ENCODE data around the gene RGS11.
"Not testable (repeated sequence)": the region's sequence is repeated elsewhere in the genome, so short reads cannot be mapped to it uniquely, and the experiment has no call there.

Gene RGS11

GRCh38 chr16:279531-279930, 3.8 kb upstream of the RGS11 start:
- no peak for DNase-seq

GRCh38 chr16:278863-279366, 3.2 kb upstream of the RGS11 start:
- peak; percentile 23 for DNase-seq

GRCh38 chr16:276426-277077, 808 bp upstream of the RGS11 start:
- no peak for DNase-seq

- no peak for DNase-seq
These were observed 603 bp downstream of the RGS11 start for GRCh38 chr16:275041-275641.

- DNase-seq: no peak
These were observed 2.0 kb downstream of the RGS11 start for GRCh38 chr16:273547-274421.

GRCh38 chr16:272633-273546, 2.9 kb downstream of the RGS11 start:
- no peak for DNase-seq

- DNase-seq: no peak
These were observed 5.1 kb downstream of the RGS11 start for GRCh38 chr16:270381-271255.

- DNase-seq: no peak
These were observed 6.5 kb downstream of the RGS11 start for GRCh38 chr16:269061-269796.

GRCh38 chr16:268141-269053, 7.3 kb downstream of the RGS11 start:
- no peak for DNase-seq

- DNase-seq: not testable (repeated sequence)
These were observed 8.2 kb downstream of the RGS11 start for GRCh38 chr16:267562-267961.

GRCh38 chr16:266258-267164, 9.2 kb downstream of the RGS11 start:
- DNase-seq: no peak

GRCh38 chr16:265711-266110, 10.0 kb downstream of the RGS11 start:
- no peak for DNase-seq

GRCh38 chr16:265002-265529, 10.7 kb downstream of the RGS11 start:
- DNase-seq: no peak

GRCh38 chr16:264440-264951, 11.2 kb downstream of the RGS11 start:
- DNase-seq: no peak

- DNase-seq: no peak
These were observed 11.8 kb downstream of the RGS11 start for GRCh38 chr16:263944-264343.

GRCh38 chr16:263182-263774, 12.5 kb downstream of the RGS11 start:
- no peak for DNase-seq

GRCh38 chr16:262121-262745, 13.5 kb downstream of the RGS11 start:
- DNase-seq: no peak
